HG02970 (cell line): ENCODE measurements around the gene CAMKK2.
"Not testable (repeated sequence)": the region's sequence is repeated elsewhere in the genome, so short reads cannot be mapped to it uniquely, and the experiment has no call there.

ENCODE experiments used
- ATAC-seq: cut with Tn5 transposase; IDR thresholded peaks from one replicate; pipeline ENCODE4 v1.9.1; 2021; ENCODE audit warnings: mild to moderate bottlenecking, moderate library complexity, moderate number of reproducible peaks; ENCODE audit not compliant: unreplicated experiment, low FRiP score

The CAMKK2 gene

GRCh38 chr12:121281116-121281515, 15.4 kb downstream of the CAMKK2 start:
- not testable (repeated sequence) for ATAC-seq

DNA sequence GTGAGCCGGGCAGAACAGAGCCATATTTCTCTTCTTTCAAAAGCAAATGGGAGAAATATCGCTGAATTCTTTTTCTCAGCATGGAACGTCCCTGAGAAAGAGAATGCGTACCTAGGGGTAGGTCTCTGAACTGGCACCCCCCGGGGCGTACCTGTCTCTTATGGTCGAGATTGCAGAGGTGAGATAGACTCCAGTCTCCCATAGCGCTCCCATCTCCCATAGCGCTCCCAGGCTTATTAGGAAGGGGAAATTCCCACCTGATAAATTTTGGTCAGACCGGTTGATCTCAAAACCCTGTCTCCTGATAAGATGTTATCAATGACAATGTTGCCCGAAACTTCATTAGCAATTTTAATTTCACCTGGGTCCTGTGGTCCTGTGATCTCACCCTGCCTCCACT, 16.0 kb downstream of the CAMKK2 start:
- ATAC-seq: not testable (repeated sequence)

GRCh38 chr12:121279507-121279915, 17.0 kb downstream of the CAMKK2 start:
- no peak for ATAC-seq

- ATAC-seq: no peak
These were observed 17.5 kb downstream of the CAMKK2 start for GRCh38 chr12:121279071-121279375.

DNA sequence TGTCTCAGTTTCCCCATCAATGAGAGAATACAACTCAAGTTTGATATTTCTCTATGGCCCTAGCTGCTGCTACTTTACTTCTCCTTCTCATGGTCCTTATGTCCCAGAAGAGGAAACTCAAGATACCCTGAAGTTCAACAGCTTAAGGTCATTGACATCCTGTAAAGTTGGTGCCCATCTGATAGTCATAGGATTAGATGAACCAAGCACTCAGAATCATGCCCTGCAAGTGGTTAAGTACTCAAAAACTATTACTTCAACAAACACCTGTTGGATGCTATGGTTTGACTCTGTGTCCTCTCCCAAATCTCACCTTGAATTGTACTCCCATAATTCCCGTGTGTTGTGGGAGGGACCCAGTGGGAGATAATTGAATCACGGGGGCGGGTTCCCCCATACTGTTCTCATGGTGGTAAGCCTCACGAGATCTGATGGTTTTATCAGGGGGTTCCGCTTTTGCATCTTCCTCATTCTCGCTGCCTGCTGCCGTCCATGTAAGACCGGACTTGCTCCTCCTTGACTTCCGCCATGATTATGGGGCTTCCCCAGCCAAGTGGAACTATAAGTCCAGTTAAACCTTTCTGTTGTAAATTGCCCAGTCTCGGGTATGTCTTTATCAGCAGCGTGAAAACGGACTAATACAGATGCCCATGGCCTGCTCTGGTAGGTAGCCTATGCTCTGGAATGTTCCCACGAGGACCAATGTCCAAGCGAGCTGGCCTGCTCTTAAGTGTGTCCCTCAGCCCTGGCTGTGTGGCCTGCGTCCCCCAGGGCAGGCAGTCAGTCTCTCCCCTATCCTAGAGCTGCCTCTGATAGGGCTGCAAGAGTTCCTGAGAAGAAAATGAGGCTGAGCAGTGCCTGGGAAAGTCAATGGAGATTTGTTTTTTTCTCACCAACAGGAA, 18.1 kb downstream of the CAMKK2 start:
- ATAC-seq: no peak

- ATAC-seq: no peak
These were observed 19.1 kb downstream of the CAMKK2 start for GRCh38 chr12:121277374-121277759.

- no peak for ATAC-seq
These were observed 22.3 kb downstream of the CAMKK2 start for GRCh38 chr12:121274036-121274763.

DNA sequence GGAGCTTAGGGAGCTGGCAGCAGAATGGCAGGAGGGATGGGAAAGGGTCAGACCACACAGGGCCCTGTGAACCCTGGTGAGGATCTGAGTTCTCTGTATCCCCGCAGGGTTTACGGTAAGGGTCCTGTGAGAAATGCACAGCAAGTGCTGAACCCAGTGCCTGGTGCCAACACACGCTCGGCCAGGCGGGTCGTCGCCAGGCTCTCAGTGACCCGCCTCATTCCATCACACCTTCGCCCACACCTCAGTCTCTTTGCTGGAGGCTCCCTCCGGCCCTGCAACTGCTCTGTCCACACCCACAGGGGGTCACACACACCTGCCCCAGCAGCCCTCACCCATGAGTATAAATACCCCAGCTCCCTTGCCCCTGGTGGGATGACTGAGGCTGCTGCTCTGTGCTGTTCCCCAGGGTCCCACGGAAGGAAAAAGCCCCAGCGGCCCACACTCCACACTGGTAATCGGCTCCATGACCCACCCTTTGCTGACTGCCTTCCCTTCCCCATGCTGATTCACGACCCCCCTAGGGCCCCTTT, 23.1 kb downstream of the CAMKK2 start:
- ATAC-seq: no peak

DNA sequence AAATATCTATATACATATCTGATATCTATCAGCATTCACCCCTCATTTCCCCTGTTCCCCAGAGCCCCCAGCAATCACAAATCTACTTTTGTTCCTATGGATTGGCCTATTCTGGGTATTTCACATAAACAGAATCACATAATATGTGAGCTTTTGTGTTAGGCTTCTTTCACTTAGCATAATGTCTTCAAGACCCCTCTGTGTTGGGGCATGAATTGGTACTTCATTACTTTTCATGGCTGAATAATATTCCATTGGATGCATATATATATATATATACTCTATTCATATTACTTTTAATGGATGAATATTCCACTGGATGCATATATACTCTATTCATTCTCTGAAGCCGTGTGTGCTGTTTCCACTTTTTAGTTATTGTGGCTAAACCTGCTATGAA, 28.7 kb downstream of the CAMKK2 start:
- ATAC-seq: no peak

DNA sequence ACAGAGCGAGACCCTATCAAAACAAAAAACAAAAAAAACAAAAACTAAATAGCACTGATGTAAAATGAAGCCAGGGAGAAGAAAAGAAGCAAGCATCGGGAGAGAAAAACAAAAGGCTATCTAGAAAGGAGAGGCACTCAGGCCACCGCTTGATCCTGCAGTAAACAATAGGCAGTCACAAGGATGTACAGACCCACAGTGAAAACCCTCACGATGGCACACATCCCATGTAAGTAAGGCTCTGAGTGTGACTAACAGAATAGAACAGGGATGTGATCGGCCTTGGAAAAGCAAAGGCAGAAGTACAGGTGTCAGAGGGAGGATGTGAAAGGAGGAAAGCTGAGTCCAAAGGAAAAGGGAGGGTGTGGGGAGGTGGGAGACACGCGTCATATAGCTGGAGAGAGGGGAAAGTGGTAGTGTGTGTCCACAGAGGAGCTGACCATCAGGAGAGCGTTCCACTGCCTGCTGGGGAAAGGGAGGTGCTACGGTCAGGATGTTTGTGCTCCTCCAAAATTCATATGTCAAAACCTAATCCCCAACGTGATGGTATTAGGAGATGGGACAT, 31.5 kb downstream of the CAMKK2 start:
- no peak for ATAC-seq

DNA sequence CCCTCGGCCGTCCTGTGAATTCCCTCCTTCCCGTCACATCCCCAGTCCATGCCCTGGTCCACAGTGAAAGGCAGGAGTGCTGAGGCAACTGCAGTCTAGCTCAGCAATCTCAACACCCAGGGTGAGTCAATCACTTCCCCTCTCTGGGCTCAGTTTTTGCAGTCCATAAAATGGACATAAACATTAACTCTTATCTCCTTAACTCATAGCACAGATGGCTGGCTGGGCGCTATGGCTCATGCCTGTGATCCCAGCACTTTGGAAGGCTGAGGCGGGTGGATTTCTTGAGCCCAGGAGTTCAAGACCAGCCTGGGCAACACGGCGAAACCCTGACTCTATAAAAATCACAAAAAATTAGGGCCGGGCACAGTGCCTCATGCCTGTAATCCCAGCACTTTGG, 32.4 kb downstream of the CAMKK2 start:
- no peak for ATAC-seq

GRCh38 chr12:121263206-121263935, 33.1 kb downstream of the CAMKK2 start:
- no peak for ATAC-seq

- ATAC-seq: no peak
These were observed 35.1 kb downstream of the CAMKK2 start for GRCh38 chr12:121261398-121261797.

GRCh38 chr12:121260091-121260490, 36.4 kb downstream of the CAMKK2 start:
- no peak for ATAC-seq

DNA sequence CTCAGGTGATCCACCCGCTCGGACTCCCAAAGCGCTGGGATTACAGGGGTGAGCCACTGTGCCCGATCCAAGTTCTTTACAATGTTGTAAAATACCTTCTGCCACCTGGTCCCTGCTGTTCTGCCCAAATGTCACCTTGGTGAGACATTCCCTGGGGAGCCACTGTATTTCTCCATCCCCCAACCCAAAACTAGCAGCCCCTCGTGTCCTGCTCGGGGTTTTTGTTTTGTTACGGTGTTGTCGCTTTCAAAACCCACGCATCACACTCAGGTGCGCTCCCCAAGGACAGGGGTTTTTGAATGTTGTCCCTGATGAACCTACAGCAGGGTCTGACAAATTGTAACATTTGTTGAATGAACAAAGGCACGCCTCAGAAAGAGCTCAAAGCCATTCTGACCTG, 37.4 kb downstream of the CAMKK2 start:
- no peak for ATAC-seq

- ATAC-seq: not testable (repeated sequence)
These were observed 38.6 kb downstream of the CAMKK2 start for GRCh38 chr12:121257704-121258449.

- ATAC-seq: no peak
These were observed 41.1 kb downstream of the CAMKK2 start for GRCh38 chr12:121255433-121255832.

DNA sequence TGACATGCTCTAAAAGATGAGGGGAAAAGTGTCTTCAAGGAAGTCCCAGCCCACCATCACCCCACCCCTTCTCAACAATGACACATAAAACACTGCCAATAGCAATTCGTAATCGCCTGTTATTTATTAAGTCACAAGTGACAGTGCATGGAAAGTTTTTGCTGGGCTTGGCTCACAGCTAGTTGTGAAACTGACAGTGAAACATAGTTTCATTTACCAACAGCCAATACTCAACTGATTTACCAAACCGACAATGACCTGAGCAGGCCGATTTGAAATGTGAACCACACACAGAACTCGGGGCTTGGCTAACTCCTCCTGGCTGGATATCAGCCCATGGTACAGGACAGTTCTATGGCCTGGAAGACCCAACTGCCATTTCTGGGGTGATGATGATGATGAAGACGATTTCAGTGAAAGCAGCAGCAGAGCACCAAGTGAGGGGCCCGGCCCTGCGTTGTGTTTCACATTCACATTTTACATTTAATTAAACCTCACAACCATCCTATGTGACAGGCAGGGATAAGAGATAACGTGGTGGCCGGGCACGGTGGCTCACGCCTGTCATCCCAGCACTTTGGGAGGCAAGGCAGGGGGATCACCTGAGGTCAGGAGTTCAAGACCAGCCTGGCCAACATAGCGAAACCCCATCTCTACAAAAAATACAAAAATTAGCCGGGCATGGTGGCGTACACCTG, 42.7 kb downstream of the CAMKK2 start:
- no peak for ATAC-seq

GRCh38 chr12:121252712-121253345, 43.7 kb downstream of the CAMKK2 start:
- ATAC-seq: no peak
